Measurements from ENCODE around the gene IRF2BP1.
"Not testable (repeated sequence)": the region's sequence is repeated elsewhere in the genome, so short reads cannot be mapped to it uniquely, and the experiment has no call there.

The IRF2BP1 gene

DNA sequence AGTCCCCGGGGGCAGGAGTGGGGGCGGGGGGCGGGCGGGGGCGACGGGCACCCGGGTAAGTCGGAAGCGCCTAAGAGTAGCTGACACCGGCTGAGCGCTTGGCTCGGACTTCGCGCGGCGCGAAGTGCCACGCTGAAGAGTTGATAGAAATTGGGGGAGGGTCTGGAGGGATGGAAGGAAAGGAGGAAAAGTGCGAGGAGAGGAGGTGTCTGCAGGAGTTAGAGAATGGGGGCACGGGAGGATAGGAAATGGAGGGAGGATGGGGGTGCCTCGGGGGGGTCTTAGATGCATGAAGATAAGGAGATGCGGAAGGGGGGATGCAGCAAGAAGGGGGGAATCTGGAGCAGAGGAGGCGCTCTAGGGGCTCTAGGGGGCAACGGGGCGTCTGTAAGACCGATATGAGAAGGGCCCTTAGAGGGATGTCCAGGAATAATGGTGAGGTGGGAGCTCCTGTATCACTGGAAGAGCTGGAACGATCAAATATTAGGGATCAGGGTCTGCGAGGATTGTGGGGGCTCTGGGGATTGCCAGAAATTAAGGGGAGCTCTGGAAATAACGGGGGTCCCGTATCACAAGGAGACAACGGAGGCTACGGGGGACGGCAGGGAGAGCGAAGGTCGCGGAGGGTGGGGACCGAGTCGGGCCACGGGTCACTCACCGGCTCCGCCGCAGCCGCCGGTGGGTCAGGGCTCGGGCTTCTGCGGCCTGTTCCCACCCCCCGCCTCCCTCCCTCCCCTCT lies 16.1 kb upstream of the IRF2BP1 start, which contains the start of gene MYPOP:
Gene MYPOP, minus strand, starts transcription at position 702 of the 739 bp plus-strand sequence. CDS start 840 bp downstream, outside the sequence.
- peak; percentile 41 for DNase-seq

DNA sequence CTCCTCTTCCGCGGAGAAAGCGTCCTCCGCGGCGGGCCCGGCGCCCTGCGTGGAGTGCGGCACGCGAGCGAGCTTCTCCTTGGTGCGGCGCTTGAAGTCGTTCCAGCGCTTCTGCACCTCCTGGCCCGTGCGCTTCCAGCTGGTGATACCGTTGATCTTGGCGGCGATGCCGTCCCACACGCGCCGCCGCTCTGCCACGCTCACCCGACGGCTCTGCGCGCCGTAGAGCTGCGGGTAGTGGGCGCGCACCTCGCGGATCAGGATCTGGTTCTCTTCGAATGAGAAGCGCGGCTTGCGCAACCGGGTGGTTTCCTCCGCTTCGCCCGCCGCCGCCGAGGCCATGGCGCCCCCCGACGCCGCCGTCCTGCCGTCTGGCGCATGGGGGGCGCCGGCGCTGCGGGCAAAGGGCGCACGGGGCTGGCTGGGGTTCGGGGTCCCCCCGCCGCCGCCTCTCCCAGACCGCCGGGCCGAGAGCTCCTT lies 15.5 kb upstream of the IRF2BP1 start:
- peak; percentile 74 for DNase-seq

DNA sequence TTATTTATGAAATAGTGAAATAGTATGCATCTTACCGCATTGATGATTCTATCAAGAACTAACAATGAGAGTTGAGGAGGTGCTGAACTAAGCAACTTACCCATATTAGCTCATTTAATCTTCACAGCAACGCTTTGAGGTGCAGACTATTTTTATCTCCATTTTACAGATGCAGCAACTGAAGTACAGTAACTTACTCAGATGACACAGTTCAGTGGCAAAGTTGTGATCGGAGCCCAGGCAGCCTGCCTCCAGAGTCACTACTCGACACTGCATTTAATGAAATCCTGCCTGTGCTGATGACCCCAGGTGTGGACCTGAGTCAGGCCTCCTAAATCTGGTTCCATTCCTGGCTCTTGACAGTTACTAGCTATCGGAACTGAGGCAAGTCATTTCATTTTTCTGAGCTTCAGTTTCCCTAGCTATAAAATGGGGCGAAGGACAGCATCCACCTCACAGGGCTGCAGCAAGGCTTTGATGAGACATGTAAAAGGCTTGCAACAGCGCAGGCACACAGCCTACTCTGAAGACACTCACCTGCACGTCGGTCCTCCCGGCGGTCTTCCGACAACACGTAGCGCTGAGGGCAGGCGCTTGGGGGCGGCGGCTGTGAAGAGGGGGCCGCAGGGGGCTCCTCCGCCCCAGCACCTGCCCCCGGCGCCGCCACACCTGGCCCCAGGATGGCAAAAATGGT lies 14.9 kb upstream of the IRF2BP1 start:
- peak; percentile 76 for DNase-seq

DNA sequence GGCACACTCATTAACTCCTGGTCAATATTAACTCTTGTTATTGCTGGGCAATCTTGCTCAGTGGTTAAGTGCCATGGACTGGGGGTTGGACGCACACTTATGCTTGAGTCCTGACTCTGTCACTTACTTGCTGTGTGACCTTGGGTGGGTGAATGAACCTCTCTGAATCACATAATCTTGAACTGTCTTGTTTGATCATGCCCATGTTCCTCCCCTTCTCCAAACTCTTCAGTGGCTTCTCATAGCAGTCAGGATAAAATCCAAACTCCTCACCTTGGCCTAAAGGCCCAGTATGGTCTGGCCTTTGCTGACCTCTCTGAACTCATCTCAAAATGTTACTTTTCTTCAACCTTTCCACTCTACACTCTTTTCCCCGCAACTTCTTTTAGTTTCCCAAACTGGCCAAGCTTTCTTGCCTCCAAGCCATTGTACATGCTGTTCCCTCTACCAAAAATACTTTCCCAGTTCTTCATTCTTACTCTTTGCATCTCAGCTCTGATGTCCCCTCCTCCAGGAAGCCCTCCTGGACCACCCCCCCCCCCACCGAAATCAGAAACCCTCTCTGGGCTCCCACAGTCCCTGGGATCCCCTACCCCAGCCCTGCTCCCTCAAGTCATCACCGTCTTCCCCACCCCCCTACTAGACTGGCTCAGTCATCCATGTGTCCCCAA lies 14.1 kb upstream of the IRF2BP1 start:
- no peak for DNase-seq

DNA sequence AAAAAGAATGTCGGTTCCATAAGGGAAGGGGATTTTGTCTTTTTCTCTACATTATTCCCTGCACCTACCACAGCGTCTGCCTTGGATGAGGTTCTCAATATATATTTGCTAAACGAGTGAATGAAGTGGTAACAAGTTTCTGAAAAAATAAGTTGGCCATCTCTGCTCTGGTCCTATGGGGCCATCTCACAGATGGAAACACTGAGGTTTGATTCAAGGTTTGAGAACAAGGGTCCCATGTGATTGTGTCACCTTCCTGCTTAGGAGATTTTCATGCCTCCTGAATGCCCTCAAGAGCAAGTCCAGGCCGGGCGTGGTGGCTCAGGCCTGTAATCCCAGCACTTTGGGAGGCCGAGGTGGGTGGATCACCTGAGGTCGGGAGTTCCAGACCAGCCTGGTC lies 13.3 kb upstream of the IRF2BP1 start:
- no peak for DNase-seq

DNA sequence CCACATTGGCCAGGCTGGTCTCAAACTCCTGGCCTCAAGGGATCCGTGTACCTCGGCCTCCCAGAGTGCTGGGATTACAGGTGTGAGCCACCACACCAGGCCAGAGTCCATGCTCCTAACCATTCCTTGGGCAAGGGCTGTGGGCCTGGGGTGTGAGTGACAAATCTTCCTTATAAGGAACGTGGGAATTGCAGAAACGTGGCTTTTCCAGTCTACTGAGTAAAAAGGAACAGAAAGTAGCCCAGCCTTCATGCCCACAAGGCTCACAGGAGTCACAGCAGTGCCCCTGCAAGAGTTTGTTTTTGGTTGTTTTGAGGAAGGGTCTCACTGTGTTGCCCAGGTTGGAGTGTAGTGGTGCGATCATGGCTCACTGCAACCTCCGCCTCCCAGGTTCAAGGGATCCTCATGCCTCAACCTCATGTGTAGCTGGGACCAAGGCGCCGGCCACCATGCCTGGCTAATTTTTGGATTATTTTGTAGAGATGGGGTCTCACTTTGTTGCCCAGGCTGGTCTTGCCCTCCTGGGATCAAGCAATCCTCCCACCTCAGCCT lies 11.4 kb upstream of the IRF2BP1 start:
- DNase-seq: no peak

DNA sequence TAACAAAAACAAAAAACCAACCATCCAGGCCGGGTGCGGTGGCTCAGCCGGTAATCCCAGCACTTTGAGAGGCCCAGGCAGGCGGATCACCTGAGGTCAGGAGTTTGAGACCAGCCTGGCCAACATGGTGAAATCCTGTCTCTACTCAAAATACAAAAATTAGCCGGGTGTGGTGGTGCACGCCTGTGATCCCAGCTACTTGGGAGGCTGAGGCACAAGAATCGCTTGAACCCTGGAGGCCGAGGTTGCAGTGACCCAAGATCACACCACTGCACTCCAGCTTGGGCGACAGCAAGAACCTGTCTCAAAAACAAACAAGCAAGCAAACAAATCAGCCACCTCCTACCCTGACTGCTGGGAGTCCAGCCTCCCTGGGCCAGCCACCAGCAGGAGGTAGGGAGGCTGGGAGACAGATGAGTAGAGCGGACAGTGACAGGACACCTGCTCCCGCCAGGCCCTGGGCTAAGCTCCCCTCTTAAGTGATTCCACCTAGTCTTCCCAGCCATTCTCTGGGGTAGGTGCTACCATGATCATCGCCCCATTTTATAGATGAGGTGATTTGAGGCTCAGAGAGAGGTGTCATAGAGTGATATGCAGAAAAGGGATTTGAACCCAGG lies 10.2 kb upstream of the IRF2BP1 start:
- not testable (repeated sequence) for DNase-seq

DNA sequence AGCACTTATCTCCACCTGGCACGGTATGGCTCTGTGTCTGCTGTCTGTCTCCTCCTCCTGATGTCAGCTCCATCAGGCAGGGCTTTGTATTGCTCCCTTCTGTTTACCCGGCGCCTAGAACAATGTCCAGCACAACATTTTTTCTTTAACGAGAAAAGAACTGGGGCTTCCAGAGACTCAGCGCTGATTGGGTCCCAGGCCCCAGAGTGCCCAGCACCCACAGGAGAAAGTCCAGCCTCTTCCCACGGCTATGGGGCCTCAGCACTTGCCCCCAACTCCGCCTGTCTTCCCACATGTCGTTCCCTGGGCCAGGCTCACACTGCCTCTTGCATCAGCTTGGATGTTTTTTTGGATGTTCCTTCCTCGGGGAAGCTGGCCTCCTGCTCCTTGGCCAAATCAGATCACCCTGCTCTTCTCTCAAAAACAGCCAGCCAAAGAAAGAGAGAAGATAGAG lies 9.6 kb upstream of the IRF2BP1 start:
- DNase-seq: no peak

DNA sequence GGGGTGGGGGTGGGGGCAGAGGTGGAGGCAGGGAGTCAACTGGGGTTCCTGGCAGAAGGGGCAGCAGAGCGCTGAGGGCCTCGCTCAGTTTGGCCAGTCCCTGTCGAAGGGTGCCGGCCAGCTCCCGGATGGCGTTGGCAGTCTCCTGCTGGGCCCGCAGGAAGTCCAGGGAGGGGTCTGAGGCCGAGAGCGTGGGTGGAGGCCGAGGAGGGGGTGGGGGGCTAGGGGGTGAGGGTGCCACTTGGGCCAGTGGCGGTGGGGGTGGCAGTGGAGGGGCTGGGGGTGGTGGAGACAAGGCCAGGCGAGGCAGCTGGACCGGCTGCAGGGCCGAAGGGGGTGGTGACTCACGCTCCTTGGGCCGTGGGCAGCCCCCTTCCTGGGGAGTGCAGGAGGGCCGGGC lies 4.9 kb upstream of the IRF2BP1 start:
- no peak for DNase-seq

DNA sequence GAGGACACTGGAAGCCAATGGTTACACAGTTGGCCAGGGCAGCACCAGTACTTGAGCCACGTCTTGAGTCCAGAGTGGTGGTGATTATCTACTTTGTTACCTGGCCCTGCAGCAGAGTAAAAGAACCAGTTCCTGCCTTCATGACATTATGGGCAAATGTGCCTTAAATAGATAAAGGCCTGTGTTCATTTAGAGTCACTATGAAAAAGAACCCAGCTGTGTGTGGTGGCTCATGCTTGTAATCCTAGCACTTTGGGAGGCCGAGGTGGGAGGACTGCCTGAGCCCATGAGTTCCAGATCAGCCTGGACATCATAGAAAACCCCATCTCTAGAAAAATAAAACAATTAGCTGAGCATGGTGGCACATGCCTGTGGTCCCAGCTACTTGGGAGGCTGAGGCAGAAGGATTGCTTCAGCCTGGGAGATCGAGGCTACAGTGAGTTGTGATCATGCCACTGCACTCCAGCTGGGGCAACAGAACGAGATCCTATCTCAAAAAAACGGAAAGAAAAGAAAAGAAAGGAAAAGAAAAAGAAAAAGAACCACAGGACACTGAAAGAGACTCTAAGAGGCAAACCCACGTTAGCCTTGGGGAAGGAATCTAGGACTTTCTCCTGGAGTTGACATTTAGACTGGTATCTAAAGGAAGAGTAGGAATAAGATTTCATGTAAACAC lies 3.4 kb upstream of the IRF2BP1 start:
- DNase-seq: peak; percentile 73

DNA sequence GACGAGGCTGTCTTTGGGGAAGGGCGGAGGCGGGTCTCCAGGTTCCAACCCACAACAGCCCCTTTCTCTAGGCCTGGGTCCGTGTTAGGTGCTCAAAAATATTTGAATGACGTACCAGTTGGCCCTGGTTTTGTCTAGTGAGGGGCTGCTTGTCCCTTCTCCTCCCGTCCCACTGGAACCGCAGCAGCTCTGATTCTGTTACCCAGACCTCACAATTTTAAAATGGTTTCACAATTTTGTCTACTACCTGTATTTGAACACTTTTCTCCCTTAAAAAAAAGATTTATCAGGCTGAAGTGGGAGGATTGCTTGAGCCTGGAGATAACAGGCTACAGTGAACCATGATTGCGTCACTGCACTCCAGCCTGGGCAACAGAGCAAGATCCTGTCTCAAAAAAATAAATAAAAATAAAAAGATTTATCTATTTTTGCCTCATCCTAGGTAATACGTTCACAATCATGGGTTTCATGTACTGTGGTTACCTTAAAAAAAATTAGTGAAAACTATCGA lies 1.3 kb upstream of the IRF2BP1 start:
- no peak for DNase-seq

DNA sequence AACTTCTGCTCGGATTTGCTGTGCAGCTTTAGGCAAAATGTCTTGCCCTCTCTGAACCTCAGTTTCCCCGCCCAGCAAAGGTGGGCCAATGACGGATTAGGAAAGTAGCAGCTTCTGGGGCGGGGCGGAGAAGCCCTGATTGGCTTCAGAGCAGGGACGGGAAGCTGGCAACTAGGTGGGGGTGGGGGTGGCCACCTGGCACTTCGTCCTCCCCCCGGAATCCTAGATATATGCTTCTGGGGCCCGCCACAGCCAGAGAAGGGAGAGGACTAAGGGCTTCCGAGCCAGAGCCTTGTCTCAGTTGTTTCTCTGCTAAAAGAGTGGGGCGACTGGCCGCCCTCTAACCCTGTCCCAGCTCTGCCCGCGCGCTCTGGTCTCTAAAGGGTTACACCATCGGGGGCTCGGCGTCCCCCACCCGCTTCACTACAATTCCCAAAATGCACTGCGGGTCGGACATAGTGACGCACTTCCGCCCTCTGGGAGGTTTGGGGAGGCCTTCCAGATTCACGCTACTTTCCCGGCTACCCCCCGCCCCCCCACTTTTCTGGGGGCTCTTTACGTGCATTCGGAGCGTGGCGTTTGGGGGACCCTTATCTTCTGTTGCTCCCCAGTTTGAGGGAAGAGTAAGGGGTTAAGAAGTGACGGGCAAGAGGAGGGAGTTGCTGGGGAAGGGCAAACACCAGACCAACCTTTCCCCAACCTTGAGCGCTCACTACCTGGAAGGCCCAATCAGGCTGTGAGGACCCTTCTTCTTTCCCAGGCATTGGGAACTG lies 672 bp upstream of the IRF2BP1 start:
- DNase-seq: peak; percentile 97

DNA sequence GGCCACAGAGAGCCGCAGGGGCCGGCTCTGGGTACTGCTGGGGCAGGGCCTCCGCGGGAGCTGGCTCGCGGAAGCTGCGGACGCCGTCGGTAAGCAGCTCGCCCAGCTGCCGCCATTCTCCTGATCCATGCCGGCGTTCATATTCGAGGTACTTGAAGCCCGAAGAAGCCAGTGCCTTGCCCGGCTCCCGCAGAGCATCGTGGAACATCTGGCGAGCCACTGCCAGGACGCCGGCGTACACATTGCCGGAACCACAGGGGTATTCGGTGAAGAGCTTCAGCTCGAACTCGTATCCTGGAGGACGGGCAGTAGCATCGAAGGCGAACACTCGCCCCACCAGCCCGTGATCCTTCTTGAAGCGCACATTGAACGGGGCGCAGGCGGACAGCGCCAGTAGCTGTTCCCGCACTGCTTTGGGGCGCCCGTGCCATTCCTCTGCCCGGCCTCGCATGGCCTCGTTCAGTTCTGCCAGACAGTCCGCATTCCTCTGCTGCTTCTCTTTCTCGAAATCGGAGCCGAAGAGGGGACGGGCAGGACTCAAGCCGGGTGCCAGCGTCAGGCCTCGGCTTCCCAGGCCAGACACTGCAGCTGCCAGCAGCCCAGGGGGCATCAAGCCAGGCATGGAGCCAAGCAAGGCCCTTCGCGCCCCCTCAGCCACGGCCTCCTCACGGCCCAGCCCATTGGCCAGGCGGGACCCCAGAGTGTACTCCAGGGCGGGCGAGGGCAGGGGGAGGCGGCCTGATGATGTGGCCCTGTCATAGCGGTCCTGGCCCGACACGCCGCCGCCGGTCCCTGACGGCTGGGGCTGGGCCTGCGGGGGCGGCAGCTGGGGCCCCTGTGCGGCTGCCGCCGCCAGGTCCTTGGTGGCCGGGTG lies 1.0 kb downstream of the IRF2BP1 start:
- peak; percentile 48 for DNase-seq

DNA sequence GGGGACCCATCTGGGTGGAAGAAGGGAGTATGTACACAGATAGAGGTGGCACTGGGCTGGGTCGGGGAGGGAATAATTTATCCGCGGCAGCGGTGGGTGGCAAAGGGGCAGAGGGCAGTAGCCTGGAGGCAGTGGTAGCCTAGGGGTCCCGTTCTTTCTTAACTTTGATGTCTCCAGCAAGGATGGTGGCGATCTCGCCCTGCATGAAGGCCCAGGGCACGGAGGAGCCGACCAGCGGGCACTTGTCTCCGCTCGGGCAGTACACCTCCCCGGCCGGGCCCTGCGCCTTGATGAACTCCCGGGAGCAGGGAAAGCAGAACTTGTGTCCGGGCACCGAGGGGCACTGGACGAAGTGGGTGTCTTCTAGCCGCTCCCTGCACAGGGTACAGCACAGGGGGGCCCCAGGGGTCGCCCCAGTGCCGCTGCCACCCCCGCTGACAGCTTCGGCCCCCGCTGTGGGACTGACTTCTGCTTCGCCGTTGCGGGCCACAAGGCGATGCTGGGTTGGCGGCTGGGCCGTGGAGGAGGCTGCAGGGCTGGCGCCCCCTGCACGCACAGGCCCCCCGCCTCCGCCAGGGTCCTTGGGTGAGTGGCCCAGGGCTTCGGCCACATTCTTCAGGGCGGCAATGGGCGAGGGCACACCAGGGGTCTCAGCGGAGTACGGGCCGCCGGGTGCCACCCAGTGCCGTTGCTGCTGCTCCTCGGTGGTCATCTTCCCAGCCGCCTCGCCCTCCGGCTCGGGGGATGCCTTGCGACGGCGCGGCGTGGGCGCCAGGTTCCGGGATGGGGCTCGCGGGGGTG lies 1.9 kb downstream of the IRF2BP1 start:
- no peak for DNase-seq

DNA sequence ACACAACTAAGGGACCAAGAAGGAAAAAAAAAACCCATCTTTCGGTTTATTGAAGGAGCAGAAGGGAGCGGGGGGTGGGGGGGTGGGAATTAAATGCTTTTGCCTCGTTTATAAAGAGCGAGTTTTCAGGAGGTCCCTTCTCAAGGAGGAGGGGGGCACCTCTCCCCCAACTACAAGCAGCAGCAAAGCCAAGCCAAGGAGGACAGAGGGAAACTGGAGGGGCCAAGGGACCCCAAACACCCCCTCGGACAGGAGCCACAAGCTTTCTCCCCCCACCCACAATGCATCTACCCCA lies 2.4 kb downstream of the IRF2BP1 start:
- DNase-seq: no peak

DNA sequence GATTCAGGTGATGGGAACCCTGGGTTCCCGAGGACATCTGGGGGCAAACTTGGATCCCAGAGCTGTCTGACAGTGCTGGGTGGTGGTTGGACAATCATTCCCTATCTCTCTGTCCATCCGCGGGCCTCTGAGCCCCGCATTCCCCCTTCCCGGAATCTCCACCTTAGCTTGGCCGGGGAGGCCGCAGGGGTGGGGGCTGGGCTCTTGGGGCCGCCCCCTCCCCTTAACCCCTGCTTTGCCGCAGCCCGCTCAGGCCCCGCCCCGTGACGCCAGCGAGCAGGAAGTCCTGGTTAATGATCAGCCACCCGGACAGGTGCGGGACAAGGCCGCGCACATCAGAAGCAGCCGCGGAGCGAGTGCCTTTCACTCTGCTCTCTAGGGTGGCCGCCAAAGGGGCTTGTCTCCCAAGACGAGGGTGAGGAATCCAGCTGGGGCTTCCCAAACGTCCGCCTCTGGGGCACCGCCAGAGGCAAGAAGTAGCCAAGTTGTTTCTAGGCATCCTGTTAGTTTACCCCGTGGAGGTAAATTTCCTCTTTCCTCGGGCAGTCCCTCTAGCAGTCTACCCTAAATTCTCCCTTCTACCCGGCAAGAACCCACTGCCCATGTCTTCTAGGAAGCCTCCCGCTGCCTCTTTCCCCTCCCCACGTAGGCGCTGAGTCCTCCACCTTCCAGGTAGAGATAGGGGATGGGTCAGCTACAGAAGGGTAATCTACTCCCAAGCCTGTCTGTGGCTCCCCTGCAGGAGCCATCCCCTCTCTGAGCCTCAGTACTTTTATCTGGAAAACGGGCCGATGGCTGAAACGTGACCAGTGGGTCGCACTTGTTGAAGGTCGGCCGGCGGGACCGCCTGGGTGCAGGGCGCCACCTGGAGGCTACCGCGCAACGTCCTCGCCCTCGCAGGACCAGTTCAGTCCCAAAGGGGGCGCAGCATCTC lies 3.0 kb downstream of the IRF2BP1 start:
- peak; percentile 94 for DNase-seq

DNA sequence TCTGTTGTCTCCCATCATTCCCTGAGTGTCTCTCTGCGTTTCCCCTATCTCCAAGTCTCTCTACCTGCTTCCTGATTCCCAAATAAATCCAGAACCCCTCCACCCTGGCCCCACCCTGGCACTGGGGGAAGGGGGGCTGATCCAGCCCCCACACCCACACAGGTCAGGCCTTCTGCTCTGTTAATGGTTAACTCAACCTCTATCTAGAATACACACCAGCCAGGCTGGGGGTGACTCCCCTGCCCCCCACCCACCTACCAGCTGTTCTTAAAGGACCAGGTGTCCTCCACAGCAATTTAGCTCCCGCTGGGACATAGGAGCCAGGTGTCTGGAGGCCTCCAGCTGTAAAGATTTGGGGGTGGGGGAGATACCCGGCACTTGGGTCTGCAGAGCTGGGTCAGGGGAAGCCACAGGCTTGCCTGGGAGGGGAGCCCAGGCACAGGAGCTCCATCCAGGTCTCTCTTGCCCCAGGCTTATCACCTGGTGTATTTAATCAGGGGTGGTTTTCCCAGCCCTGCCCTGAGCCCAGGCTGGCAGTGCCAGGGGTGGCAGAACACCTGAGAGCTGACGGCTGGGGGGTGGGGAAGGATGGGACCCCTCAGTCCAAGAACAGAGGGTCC lies 3.9 kb downstream of the IRF2BP1 start:
- DNase-seq: no peak
